GM21526 (cell line): ENCODE results near the gene IQCM.

Experiments used
- ATAC-seq: cut with Tn5 transposase; IDR thresholded peaks from one replicate; pipeline ENCODE4 v1.9.1; 2021; ENCODE audit warnings: moderate library complexity; ENCODE audit not compliant: unreplicated experiment, low FRiP score

IQCM gene

DNA sequence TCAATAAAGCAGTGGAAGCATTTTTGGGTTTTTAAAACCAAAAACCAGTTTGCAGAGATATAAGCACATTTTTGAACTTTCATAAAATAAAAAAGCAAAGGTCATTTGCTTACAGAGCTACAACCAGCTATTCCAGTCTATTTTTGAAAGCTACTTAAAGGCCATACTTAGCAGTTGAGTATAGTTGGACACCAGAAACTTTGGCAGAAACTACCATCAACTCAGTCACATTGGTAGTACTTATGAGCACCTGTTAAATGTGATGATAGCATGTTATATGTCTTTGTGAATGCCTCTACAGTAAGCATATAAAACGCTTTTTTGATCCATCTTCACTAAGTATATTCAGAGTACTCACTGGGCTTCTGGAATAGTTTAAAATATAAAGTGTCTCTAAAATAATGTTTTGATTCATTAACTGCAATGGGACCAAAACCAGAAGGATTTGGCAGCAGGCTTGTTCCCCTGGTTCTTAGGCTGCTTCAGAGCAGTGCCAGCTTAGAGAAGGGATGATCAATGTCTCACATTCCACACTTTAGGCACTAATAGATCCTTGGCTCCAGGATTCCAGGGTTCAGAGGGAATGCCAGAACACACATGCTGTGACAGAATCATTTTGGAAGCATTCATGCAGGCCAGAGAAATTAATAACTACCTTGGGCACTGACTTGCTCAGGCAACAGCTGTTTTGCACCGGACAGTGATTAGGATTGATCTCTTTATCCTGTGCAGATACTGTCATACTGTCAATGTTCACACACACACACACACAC lies 103.9 kb downstream of the IQCM start:
- no peak for ATAC-seq

DNA sequence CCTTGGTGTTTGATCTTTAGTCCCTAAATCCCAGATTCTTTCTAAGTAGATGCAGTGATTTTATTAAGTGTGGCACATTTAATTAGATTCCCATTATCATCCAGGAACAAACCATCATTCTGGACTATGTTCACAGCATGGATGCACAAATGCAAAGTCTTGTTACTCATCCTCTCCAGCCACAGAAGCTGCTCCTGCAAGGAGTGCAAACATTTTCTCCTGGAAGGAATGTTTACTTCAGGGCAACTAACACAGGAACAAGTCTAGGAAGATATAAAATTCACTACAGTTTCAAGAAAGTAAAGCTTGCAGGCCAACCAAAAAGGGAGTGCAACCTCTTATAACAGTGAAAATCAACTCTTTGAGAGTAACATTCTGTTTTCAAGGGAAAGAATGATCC lies 106.0 kb downstream of the IQCM start:
- ATAC-seq, result no peak

GRCh38 chr4:149708513-149709130 lies 107.0 kb downstream of the IQCM start:
- ATAC-seq, result no peak

DNA sequence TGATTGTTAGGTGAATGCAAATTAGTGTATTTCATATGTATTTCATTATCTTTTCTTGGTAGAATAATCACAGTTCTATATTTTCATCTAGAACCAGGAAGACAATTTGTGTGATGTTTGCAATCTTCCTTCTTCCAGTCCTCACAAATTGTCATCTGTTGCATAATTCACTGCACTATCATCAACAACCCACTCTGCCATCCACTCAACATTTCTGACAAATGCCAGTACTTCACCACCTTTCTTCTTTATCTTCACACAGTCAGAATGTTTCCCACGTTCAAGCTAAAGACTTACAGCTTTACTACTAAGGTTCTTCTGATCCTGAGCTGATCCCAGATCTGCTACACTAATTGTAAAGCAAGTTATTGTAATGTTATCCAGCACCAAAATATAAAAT lies 107.8 kb downstream of the IQCM start:
- ATAC-seq, result no peak

DNA sequence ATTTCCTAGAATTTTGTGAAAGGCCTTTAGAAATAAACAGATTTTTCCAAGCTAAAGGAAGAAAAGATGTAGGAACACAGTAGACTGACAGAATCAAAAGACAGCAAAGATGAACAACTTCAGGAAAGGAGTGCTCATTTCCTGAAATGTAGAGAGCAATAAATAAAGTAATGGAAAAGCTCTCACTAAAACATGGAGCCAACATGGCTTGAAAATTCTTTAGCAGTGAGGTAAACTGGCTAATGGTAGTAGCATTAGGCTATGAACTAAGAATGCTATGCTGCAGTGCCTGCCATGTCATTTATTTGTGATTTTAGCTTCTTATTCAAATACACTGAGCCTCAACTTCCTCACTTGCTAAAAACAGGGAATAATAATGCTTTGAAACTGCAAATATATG lies 108.7 kb downstream of the IQCM start:
- ATAC-seq, result no peak

- peak; percentile 55 for ATAC-seq
Measured at GRCh38 chr4:149702414-149703293, 113.0 kb downstream of the IQCM start.

DNA sequence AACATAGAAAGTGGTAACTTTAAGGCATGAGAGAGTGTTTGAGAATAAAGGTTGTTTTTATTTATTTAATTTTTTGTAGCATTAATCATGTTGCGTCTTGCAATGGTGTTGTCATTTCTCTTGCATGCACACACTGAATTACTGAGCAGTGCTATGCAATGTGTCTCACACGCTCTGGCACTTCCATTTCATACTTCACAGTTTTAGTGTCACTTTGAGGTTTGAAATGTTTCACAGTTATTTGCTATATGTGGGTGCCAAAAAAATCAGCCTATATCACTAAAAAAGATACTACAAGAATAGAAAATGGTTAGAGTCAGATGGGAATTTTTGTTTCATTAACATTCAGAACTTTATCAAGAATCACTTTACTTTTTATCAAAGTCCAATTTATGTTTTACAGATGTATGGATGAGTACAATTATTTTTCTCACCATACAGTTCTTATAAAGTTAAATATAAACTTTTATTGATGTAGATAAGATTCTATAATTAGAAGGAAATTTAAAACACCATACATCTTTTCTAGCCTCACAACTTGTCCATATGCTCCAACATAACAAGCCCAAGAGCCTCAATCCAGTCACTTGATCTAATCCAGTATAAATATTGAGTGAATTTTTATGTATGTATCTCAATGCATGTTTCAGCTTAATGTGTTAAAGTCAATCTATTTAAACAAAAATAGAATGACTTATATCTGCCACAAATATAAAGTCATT lies 114.0 kb downstream of the IQCM start:
- no peak for ATAC-seq

- no peak for ATAC-seq
Measured at GRCh38 chr4:149700272-149700671, 115.4 kb downstream of the IQCM start.

- ATAC-seq, result no peak
Measured at GRCh38 chr4:149699642-149700041, 116.0 kb downstream of the IQCM start.

- ATAC-seq, result no peak
Measured at GRCh38 chr4:149690726-149691125, 124.9 kb downstream of the IQCM start.

- ATAC-seq, result no peak
Measured at GRCh38 chr4:149684516-149684915, 131.1 kb downstream of the IQCM start.

GRCh38 chr4:149676076-149676475 lies 139.6 kb downstream of the IQCM start:
- ATAC-seq, result peak; percentile 91

GRCh38 chr4:149645790-149646189 lies 169.9 kb downstream of the IQCM start:
- ATAC-seq, result no peak

DNA sequence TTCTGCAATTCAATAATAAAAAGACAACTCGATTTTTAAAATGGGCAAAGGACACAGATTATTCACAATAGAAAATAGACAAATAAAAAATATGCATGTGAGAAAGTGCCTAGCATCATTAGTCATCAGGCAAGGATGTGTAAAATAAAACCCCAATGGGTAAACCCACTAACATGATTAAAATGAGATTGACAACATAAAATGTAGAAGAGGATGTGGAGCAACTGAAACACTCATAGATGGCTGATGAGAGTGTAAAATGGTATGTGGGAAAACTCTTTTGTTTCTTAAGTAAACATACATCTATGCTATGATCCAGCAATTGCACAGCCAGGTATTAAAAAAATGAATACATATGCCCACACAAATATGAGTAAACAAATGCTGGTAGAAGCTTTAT lies 177.6 kb downstream of the IQCM start:
- ATAC-seq, result no peak

- ATAC-seq, result no peak
Measured at GRCh38 chr4:149634368-149634767, 181.3 kb downstream of the IQCM start.

GRCh38 chr4:149631629-149632028 lies 184.0 kb downstream of the IQCM start:
- ATAC-seq, result no peak

DNA sequence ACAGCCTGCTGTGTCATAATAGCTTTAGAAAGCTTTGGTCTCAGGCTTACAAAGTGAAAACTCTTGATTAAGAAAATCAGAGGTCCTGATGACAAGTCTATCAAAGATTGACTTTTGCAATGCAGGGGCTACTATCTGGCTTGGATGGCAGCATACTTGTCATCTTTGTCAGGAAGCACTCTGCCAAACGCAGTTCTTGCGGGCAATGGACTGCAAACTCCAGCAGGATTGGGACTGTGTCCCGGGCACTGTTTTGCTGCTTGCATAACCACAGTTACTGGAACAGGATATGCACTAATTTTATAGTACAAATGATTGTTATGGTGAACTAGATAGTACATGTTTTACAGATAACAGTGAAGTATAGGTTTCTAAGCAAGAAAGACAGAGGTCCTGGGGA lies 185.6 kb downstream of the IQCM start:
- no peak for ATAC-seq

GRCh38 chr4:149605601-149606378 lies 209.9 kb downstream of the IQCM start:
- no peak for ATAC-seq

- no peak for ATAC-seq
Measured at GRCh38 chr4:149604827-149605226, 210.8 kb downstream of the IQCM start.

DNA sequence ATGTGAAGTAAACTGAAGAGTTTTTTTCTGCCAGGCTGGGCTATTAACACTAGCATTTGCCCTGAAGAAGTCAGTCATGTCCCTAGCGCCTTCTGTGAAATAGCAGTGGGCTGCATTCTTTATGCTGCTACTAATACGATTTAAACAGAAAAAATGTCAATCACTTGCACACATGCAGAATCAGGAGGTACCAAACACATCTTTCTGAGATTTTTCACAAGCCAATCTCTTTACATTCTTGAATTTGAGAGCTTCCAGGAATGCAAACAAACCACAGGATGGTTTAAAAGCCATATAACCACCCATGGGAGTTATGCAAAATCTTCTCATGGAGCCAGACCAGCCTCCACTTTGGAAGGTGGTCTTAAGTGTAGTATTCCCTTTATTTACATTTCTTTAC lies 220.1 kb downstream of the IQCM start:
- ATAC-seq, result no peak
